ENCODE measurements around the gene GOLGA6C. TPM values are rescaled to one million over a fixed set of nuclear protein-coding genes. Genes with fewer than 3 reads are reported as not detected.
"Not testable (repeated sequence)": the region's sequence is repeated elsewhere in the genome, so short reads cannot be mapped to it uniquely, and the experiment has no call there.

GOLGA6C gene
- polyA plus RNA-seq, 1 donor: not detected

GRCh38 chr15:75227112-75227511, 31.0 kb upstream of the GOLGA6C start:
- DNase-seq: not testable (repeated sequence)

GRCh38 chr15:75227663-75228280, 30.4 kb upstream of the GOLGA6C start:
- no peak for DNase-seq

GRCh38 chr15:75228787-75229186, 29.3 kb upstream of the GOLGA6C start:
- DNase-seq: no peak

GRCh38 chr15:75229191-75230015, 28.7 kb upstream of the GOLGA6C start:
- DNase-seq: no peak

- no peak for DNase-seq
Measured at GRCh38 chr15:75230016-75230343, 28.2 kb upstream of the GOLGA6C start.

GRCh38 chr15:75230551-75231371, 27.4 kb upstream of the GOLGA6C start:
- no peak for DNase-seq

- DNase-seq: no peak
Measured at GRCh38 chr15:75231836-75232235, 26.3 kb upstream of the GOLGA6C start.

- DNase-seq: no peak
Measured at GRCh38 chr15:75232252-75232813, 25.8 kb upstream of the GOLGA6C start.

- no peak for DNase-seq
Measured at GRCh38 chr15:75232826-75233503, 25.2 kb upstream of the GOLGA6C start.

- DNase-seq: no peak
Measured at GRCh38 chr15:75233504-75234190, 24.5 kb upstream of the GOLGA6C start.

- DNase-seq: no peak
Measured at GRCh38 chr15:75234191-75234810, 23.8 kb upstream of the GOLGA6C start.

- no peak for DNase-seq
Measured at GRCh38 chr15:75235051-75235673, 23.0 kb upstream of the GOLGA6C start.

GRCh38 chr15:75235760-75236729, 22.1 kb upstream of the GOLGA6C start:
- no peak for DNase-seq

- no peak for DNase-seq
Measured at GRCh38 chr15:75237316-75237982, 20.7 kb upstream of the GOLGA6C start.

GRCh38 chr15:75238150-75238549, 20.0 kb upstream of the GOLGA6C start:
- DNase-seq: no peak

GRCh38 chr15:75245741-75246140, 12.4 kb upstream of the GOLGA6C start:
- DNase-seq: not testable (repeated sequence)

- not testable (repeated sequence) for DNase-seq
Measured at GRCh38 chr15:75248991-75249390, 9.1 kb upstream of the GOLGA6C start.

- DNase-seq: no peak
Measured at GRCh38 chr15:75249726-75250125, 8.4 kb upstream of the GOLGA6C start.

- not testable (repeated sequence) for DNase-seq
Measured at GRCh38 chr15:75251343-75251742, 6.8 kb upstream of the GOLGA6C start.
